ENCODE data around the gene SLC38A5. TPM values are rescaled to one million over a fixed set of nuclear protein-coding genes. Genes with fewer than 3 reads are reported as not detected.
"Not testable (repeated sequence)": the region's sequence is repeated elsewhere in the genome, so short reads cannot be mapped to it uniquely, and the experiment has no call there.

The SLC38A5 gene
- polyA plus RNA-seq, 2 of the 4 experiments (the other 2 are of a cell fraction): 0.32 to 0.36 TPM

DNA sequence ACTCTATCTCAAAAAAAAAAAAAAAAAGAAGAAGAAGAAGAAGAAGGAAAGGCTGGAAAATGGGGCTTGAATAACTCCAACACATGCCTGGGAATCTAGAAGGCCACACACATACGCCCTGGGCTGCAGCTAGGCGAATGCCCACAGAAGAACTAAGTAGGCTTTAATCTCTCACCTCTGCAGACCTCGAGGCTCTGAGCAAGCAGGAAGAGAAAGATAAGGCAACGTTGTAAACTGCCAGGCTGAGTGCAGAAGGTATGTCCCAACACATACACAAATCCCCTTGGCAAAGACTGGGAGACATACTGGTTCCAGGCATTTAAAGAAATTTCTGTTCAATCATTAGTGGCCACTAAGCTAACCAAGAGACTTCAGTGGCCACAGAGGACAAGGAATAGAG is 18.4 kb downstream of the SLC38A5 start:
- TF ChIP-seq SMC3 (IDR thresholded peaks at IDR 0.05) (no peak), EHF (CRISPR knock-in tag; IDR thresholded peaks at IDR 0.05) (no peak), PHF8 (IDR thresholded peaks at IDR 0.05; ENCODE audit: borderline replicate concordance, low read depth) (no peak), RARB (CRISPR knock-in tag; IDR thresholded peaks at IDR 0.05) (no peak), FOSL2 (IDR thresholded peaks at IDR 0.05) (no peak), FOSL2 (CRISPR knock-in tag; IDR thresholded peaks at IDR 0.05) (no peak), HEYL (CRISPR knock-in tag; IDR thresholded peaks at IDR 0.05) (no peak), ZFP36 (IDR thresholded peaks at IDR 0.05; ENCODE audit: borderline replicate concordance, partially characterized antibody) (no peak)
- TF ChIP-seq, protein P1, sequence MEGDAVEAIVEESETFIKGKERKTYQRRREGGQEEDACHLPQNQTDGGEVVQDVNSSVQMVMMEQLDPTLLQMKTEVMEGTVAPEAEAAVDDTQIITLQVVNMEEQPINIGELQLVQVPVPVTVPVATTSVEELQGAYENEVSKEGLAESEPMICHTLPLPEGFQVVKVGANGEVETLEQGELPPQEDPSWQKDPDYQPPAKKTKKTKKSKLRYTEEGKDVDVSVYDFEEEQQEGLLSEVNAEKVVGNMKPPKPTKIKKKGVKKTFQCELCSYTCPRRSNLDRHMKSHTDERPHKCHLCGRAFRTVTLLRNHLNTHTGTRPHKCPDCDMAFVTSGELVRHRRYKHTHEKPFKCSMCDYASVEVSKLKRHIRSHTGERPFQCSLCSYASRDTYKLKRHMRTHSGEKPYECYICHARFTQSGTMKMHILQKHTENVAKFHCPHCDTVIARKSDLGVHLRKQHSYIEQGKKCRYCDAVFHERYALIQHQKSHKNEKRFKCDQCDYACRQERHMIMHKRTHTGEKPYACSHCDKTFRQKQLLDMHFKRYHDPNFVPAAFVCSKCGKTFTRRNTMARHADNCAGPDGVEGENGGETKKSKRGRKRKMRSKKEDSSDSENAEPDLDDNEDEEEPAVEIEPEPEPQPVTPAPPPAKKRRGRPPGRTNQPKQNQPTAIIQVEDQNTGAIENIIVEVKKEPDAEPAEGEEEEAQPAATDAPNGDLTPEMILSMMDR (IDR thresholded peaks at IDR 0.05): no peak
- Histone ChIP-seq H3K9me3 (no peaks in the 10 kb centered on the region), H3K4me1 (no peaks in the 10 kb centered on the region), H3K4me2 (no peak overlapping the region), H3K4me3 (no peak overlapping the region), H3K27ac (no peak overlapping the region)
- ChIA-PET POLR2A (no interaction called here), CTCF (no interaction called here)
- ATAC-seq (no peak), FAIRE-seq (no peak), DNase-seq (ENCODE audit: low read depth in 1 of 2, low spot score in 1 of 2) (no peak)
- whole genome bisulfite sequencing (ENCODE audit: missing lambda C conversion rate): 33% methylated on average over 4 of the region's 4 CpGs

DNA sequence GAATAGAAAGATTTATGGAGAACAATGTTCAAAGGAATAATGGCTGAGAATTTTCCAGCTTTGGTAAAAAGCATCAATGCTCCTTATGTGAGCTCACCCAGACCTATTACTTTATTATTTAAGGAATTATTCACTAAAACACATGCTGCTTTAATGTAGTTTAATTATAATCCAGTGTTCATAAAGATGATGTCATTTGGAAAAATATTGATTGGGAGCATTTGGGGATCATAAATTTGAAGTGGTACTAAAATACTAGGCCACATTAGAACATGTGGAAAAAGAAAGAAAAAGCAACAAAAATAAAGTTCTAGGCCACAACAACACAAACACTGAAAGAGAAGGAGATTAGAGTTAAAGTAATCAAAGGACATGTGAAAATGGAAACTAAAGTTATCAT is 20.0 kb downstream of the SLC38A5 start:
- H3K4me1 ChIP-seq: no peaks in the 10 kb centered on the region
- ATAC-seq (no peak), DNase-seq (ENCODE audit: low read depth in 1 of 2, low spot score in 1 of 2) (no peak), FAIRE-seq (peak; percentile 54)
- H3K27ac ChIP-seq: no peak overlapping the region
- TF ChIP-seq EHF (CRISPR knock-in tag; IDR thresholded peaks at IDR 0.05): no peak
- no peak for TF ChIP-seq RARB (CRISPR knock-in tag; IDR thresholded peaks at IDR 0.05)
- H3K9me3 ChIP-seq: no peaks in the 10 kb centered on the region
- H3K4me3 ChIP-seq: no peak overlapping the region
- ChIA-PET CTCF (no interaction called here), POLR2A (no interaction called here)
- H3K4me2 ChIP-seq: no peak overlapping the region

- H3K4me2 ChIP-seq; H3K4me3 ChIP-seq; H3K27ac ChIP-seq; H3K9me3 ChIP-seq; CTCF ChIA-PET; DNase-seq (ENCODE audit: low read depth in 1 of 2, low spot score in 1 of 2); H3K4me1 ChIP-seq; POLR2A ChIA-PET; FAIRE-seq; ATAC-seq: not testable (repeated sequence)
- peak; percentile 63 for TF ChIP-seq ZC3H11A (IDR thresholded peaks at IDR 0.05)
- 51% methylated on average over 6 of the region's 6 CpGs for WGBS (ENCODE audit: missing lambda C conversion rate)
These were observed 22.9 kb downstream of the SLC38A5 start for GRCh38 chrX:48447201-48447600.

GRCh38 chrX:48433713-48434112 is 36.3 kb downstream of the SLC38A5 start:
- CTCF ChIA-PET; ATAC-seq; H3K4me1 ChIP-seq; POLR2A ChIA-PET; H3K9me3 ChIP-seq; DNase-seq (ENCODE audit: low read depth in 1 of 2, low spot score in 1 of 2); FAIRE-seq: not testable (repeated sequence)
- H3K4me2 ChIP-seq: peak overlapping the region; percentile 62
- 3% methylated on average over 6 of the region's 13 CpGs for WGBS (ENCODE audit: missing lambda C conversion rate)
- H3K4me3 ChIP-seq: peak overlapping the region; percentile 40
- H3K27ac ChIP-seq: peak overlapping the region in 1 of 2 experiments; percentile 57; a peak in 2 of 6 replicates

GRCh38 chrX:48430166-48430565 is 39.9 kb downstream of the SLC38A5 start:
- H3K4me2 ChIP-seq; DNase-seq (ENCODE audit: low read depth in 1 of 2, low spot score in 1 of 2); H3K27ac ChIP-seq; CTCF ChIA-PET; H3K9me3 ChIP-seq; POLR2A ChIA-PET; FAIRE-seq; H3K4me1 ChIP-seq; H3K4me3 ChIP-seq; ATAC-seq: not testable (repeated sequence)
- WGBS (ENCODE audit: missing lambda C conversion rate): 38% methylated on average over 4 of the region's 4 CpGs

DNA sequence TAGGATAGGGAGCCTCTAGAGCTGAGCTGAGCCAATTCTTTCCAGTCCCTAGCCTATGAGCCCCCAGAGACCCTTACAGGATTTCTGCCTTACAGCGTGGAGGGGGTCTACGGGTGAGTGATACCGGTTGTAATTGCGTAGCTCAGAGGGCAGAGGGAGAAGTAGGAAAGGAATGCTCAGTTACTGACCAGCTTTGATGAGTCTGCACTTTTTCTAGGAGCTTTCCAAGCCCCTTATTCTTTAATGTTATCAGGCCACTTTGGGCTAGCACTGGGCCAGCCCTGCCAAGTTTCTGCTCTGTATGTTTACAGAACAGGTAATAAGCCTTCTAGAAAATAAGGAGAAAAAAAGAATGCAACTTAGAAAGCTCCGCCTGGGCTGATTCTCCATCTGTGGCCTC is 40.5 kb downstream of the SLC38A5 start:
- POLR2A ChIA-PET: not testable (repeated sequence)
- TF ChIP-seq MAFK (IDR thresholded peaks at IDR 0.05; ENCODE audit: partially characterized antibody): peak; percentile 53
- 51% methylated on average over 5 of the region's 5 CpGs for WGBS (ENCODE audit: missing lambda C conversion rate)

DNA sequence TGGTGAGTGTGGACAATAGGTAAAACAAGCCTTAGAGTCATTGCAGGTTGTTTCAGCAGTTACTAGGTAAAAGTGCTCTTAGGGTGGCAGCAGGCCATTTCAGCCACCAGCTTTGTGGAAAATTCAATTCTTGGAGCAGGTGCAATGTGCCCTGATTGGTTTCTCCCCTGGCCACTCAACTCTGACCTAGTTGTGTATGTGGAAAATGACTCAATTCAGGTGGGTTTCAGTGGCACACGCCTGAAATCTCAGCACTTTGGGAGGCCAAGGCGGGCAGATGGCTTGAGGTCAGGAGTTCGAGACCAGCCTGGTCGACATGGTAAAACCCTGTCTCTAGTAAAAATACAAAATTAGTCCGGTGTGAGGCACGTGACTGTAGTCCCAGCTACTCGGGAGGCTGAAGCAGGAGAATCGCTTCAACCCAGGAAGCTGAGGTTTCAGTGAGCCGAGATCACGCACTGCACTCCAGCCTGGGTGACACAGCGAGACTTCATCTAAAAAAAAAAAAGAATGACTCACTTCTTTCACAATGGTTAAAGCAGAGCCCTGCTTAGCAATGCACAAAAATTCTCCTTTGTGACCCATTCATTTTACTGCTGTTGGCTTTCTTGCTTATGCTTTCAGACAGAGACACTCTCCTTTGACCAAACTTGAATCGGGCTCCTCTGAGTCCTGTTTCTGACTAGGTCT is 42.9 kb downstream of the SLC38A5 start:
- H3K4me1 ChIP-seq; FAIRE-seq; H3K4me3 ChIP-seq; CTCF ChIA-PET; POLR2A ChIA-PET; H3K9me3 ChIP-seq; H3K27ac ChIP-seq; H3K4me2 ChIP-seq; DNase-seq (ENCODE audit: low read depth in 1 of 2, low spot score in 1 of 2): not testable (repeated sequence)
- WGBS (ENCODE audit: missing lambda C conversion rate): no CpG with 5 or more reads among the region's 12 CpGs
- ATAC-seq: peak in 1 of 2 experiments; percentile 53; a peak in 1 of 6 replicates

More for the DNA sequence above, 40.5 kb downstream of the SLC38A5 start:
- H3K4me3 ChIP-seq; CTCF ChIA-PET; H3K27ac ChIP-seq; H3K4me2 ChIP-seq; H3K9me3 ChIP-seq; FAIRE-seq; H3K4me1 ChIP-seq; ATAC-seq; DNase-seq (ENCODE audit: low read depth in 1 of 2, low spot score in 1 of 2): not testable (repeated sequence)

- no CpG with 5 or more reads among the region's 15 CpGs for WGBS (ENCODE audit: missing lambda C conversion rate)
- POLR2A ChIA-PET; CTCF ChIA-PET; H3K27ac ChIP-seq; H3K4me1 ChIP-seq; FAIRE-seq; H3K4me3 ChIP-seq; H3K4me2 ChIP-seq; DNase-seq (ENCODE audit: low read depth in 1 of 2, low spot score in 1 of 2); ATAC-seq; H3K9me3 ChIP-seq: not testable (repeated sequence)
These were observed 58.2 kb downstream of the SLC38A5 start, which contains the start of gene SSX4B for GRCh38 chrX:48411860-48412259. Gene SSX4B, minus strand, starts transcription at chrX:48411960. Its CDS starts 588 bp downstream, at chrX:48411372.

Measured in A549 (cell line).